ENCODE results near the gene CNBD2. TPM values are rescaled to one million over a fixed set of nuclear protein-coding genes. Genes with fewer than 3 reads are reported as not detected.
"Not testable (repeated sequence)": the region's sequence is repeated elsewhere in the genome, so short reads cannot be mapped to it uniquely, and the experiment has no call there.

CNBD2 gene
- total RNA-seq, 2 donors from 2014 or later = 3.3 to 4.7 TPM

DNA sequence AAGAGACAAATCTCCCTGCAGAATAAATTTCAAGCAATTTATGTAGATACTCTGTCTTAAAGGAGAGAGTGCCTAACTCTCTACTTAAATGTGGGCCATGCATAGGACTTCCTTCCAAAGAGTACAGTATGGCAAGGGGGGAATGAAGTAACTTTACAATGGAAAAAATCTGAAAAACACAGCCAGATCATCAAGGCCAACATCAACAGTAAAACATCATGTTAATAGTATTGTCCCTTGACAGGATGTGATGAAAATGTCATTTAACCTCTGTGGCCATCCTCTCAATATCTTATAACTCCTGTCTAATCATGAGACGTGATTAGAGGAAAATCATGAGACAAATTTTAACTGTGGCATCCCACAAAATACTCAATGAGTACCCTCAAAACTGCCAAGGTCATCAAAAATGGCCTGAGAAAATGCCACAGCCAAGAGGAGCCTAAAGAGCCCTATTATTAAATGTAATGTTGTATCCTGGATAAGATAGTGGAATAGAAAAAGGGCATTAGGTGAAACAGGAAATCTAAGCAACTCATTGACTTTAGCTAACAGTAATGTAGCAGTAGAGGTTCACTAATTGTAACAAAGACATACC, 47.5 kb downstream of the CNBD2 start:
- H3K36me3 ChIP-seq = no peaks in the 10 kb centered on the region
- H3K27me3 ChIP-seq = no peaks in the 10 kb centered on the region
- H3K27ac ChIP-seq = no peak overlapping the region
- H3K9me3 ChIP-seq = no peaks in the 10 kb centered on the region
- no peak overlapping the region for H3K4me3 ChIP-seq
- H3K9ac ChIP-seq (ENCODE audit: low read depth in 2 of 2, low read length in 2 of 2) = no peak overlapping the region
- TF ChIP-seq, protein P1, sequence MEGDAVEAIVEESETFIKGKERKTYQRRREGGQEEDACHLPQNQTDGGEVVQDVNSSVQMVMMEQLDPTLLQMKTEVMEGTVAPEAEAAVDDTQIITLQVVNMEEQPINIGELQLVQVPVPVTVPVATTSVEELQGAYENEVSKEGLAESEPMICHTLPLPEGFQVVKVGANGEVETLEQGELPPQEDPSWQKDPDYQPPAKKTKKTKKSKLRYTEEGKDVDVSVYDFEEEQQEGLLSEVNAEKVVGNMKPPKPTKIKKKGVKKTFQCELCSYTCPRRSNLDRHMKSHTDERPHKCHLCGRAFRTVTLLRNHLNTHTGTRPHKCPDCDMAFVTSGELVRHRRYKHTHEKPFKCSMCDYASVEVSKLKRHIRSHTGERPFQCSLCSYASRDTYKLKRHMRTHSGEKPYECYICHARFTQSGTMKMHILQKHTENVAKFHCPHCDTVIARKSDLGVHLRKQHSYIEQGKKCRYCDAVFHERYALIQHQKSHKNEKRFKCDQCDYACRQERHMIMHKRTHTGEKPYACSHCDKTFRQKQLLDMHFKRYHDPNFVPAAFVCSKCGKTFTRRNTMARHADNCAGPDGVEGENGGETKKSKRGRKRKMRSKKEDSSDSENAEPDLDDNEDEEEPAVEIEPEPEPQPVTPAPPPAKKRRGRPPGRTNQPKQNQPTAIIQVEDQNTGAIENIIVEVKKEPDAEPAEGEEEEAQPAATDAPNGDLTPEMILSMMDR (IDR thresholded peaks at IDR 0.05) = no peak
- no peak for DNase-seq
- H3K4me1 ChIP-seq = no peaks in the 10 kb centered on the region
- intact Hi-C loops (cut with DNase I) = no loop called here

DNA sequence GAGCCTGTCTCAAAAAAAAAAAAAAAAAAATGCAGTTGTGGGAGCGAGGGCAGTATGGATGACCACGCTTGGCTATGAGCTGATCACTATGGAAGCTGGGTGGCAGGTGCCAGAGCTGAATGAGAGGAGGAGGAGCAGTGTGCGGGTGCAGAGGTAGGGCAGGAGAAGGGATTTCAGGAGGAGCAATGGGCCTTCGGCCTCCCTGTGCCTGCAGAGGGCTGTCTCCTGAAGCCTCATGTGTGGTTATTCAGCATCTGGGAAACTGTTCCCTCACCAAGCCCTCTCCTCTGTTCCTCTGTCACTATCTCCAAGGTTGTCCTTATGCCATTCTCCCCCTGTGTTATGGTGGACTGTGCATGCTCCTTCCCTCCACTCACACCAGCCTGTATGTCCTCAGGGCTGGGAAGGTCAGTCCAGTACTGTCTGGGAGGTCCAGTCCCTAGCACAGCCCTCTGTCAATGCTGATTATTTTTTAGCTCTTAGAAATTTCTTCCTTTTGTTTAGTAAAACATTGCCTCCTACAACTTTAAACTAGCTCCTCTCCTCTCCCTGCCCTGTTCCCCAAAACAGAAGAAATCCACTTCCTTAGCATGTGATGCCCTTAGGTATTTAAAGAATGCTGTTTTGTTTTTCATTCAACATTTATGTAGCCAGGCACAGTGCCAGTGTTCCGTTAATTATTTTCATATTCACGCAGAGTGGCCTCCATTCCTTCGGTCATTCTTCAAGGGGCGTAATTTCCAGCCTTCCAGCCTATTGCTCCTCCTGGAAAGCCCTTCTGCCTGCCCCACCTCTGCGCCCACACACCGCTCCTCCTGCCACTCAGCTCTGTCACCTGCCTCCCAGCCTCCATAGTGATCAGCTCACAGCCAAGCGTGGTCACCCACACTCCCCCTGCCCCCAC, 48.9 kb downstream of the CNBD2 start:
- Histone ChIP-seq H3K9ac (ENCODE audit: low read depth in 2 of 2, low read length in 2 of 2) (no peak overlapping the region), H3K27ac (no peak overlapping the region)

DNA sequence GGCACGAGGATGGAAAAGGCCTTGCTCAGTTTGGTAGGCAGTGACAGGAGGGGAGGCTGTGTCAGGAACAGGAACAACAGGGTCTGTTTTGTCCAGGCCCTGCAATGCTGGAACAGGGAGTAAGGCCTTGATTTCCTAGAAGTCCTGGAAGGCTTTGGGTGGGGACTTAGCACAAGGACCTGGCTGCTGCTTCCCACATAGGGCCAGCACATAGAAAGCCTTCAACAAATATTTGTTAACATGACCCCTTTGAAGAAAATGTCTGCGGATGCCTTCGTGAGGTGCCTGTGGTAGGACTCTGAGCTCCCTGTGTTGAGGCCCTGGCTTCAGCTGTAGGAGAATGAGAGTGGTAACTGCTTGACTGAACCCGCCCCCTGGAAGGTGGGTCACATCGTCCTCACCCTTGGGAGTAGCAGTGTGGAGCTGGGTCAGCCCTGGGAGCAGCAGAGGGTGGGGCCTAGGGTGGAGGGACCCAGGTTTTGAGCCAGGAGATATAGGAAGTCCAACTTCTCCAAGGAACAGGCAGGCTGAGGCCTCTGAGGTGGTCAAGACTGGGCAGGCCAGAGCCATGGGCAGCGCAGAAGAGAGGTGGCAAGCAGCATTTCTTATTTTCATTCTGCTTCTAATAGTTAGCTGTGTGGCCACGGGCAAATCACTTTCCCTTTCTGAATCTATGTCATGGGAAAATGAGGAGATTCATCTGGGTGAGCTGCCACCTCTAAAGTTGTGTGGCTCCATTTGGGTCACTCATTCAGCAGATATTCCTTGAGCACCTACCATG, 50.0 kb downstream of the CNBD2 start:
- DNase-seq = peak; percentile 20
- no peak overlapping the region for H3K9ac ChIP-seq (ENCODE audit: low read depth in 2 of 2, low read length in 2 of 2)
- H3K27ac ChIP-seq = no peak overlapping the region
- no peaks in the 10 kb centered on the region for H3K36me3 ChIP-seq
- TF ChIP-seq, protein P1 (IDR thresholded peaks at IDR 0.05) = no peak
- H3K27me3 ChIP-seq = no peaks in the 10 kb centered on the region
- no peaks in the 10 kb centered on the region for H3K9me3 ChIP-seq
- no peak overlapping the region for H3K4me3 ChIP-seq
- no peaks in the 10 kb centered on the region for H3K4me1 ChIP-seq
- intact Hi-C loops (cut with DNase I) = no loop called here

More for the DNA sequence above, 48.9 kb downstream of the CNBD2 start:
- no peak for DNase-seq
- intact Hi-C loops (cut with DNase I) = no loop called here
- Histone ChIP-seq H3K4me3 (no peak overlapping the region), H3K27me3 (no peaks in the 10 kb centered on the region), H3K9me3 (no peaks in the 10 kb centered on the region), H3K4me1 (no peaks in the 10 kb centered on the region), H3K36me3 (no peaks in the 10 kb centered on the region)
- TF ChIP-seq, protein P1 (IDR thresholded peaks at IDR 0.05) = no peak

DNA sequence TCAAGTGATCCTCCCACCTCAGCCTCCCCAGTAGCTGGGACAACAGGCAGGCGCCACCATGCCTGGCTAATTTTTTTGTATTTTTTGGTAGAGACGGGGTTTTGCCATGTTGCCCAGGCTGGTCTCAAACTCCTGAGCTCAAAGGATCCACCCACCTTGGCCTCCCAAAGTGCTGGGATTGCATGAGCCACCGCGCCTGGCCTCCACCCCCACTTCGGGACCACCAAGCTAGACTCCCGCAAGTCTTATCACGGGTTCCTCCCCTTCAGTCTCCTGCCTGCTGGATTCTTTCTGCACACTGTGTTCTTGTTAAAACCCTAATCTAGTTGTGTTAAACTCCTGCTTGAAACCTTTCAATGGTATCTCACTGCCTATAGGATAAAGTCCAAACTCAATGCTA, 57.7 kb downstream of the CNBD2 start:
- DNase-seq; H3K36me3 ChIP-seq; H3K9ac ChIP-seq (ENCODE audit: low read depth in 2 of 2, low read length in 2 of 2); H3K27me3 ChIP-seq; H3K9me3 ChIP-seq; H3K27ac ChIP-seq; H3K4me3 ChIP-seq; H3K4me1 ChIP-seq; intact Hi-C loops (cut with DNase I): not testable (repeated sequence)

DNA sequence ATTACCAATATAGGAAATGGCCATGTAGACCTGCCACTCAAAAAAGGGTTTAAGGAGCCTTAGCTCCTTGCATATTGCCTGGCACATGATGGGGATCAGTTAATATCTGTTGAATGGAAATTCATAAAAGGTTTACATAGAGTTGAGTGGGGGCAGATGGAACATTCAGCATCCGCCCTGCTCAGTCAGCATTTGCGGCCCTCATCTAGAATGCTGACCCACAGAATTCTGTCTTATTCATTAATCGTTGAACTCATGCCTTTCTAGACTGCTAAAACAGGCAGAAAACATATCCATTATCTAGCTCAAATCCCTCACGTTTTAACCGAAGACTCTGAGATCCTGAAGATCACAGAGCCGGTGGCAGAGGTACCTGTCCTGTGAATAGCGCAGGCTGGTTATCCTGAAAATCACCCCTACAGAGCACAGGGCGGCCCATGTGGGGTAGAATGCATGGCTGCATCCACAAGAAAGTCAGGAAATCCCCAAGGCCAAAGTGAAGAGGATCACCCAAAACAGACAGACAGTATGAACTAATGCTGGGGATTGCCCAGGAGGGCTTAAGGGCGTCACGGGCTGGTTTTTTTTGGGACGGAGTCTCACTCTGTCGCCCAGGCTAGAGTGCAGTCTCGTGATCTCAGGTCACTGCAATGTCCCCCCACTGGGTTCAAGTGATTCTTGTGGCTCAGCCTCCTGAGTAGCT, 59.9 kb downstream of the CNBD2 start:
- no peaks in the 10 kb centered on the region for H3K9me3 ChIP-seq
- no peak overlapping the region for H3K9ac ChIP-seq (ENCODE audit: low read depth in 2 of 2, low read length in 2 of 2)
- no peaks in the 10 kb centered on the region for H3K36me3 ChIP-seq
- TF ChIP-seq, protein P1 (IDR thresholded peaks at IDR 0.05) = no peak
- intact Hi-C loops (cut with DNase I) = no loop called here
- H3K4me1 ChIP-seq = no peaks in the 10 kb centered on the region
- H3K27ac ChIP-seq = no peak overlapping the region
- DNase-seq = no peak
- H3K4me3 ChIP-seq = no peak overlapping the region
- H3K27me3 ChIP-seq = no peaks in the 10 kb centered on the region
